GM13977 (cell line): ENCODE measurements around the gene MKNK2.

Source experiments
- DNase-seq: peaks from one replicate; pipeline ENCODE4 v3.0.0; 2012; ENCODE audit warnings: low spot score
- CTCF ChIP-seq: IDR thresholded peaks from 2 replicates; pipeline ENCODE4 v1.5.1; 2012; ENCODE audit warnings: mild to moderate bottlenecking, control low read depth; ENCODE audit not compliant: insufficient read depth; ENCODE audit errors: extremely low read depth, missing control alignments
- in situ Hi-C: fragments of 300-500 bp; cut with MboI; formaldehyde crosslinking; loops from one replicate; pipeline ENCODE4 v1.12.0; 2022; ENCODE audit warnings: low sequenced_read_pairs, low pct_unique_long_range_greater_than_20kb, mixed read lengths, inconsistent platforms; ENCODE audit not compliant: unreplicated experiment

The MKNK2 gene

DNA sequence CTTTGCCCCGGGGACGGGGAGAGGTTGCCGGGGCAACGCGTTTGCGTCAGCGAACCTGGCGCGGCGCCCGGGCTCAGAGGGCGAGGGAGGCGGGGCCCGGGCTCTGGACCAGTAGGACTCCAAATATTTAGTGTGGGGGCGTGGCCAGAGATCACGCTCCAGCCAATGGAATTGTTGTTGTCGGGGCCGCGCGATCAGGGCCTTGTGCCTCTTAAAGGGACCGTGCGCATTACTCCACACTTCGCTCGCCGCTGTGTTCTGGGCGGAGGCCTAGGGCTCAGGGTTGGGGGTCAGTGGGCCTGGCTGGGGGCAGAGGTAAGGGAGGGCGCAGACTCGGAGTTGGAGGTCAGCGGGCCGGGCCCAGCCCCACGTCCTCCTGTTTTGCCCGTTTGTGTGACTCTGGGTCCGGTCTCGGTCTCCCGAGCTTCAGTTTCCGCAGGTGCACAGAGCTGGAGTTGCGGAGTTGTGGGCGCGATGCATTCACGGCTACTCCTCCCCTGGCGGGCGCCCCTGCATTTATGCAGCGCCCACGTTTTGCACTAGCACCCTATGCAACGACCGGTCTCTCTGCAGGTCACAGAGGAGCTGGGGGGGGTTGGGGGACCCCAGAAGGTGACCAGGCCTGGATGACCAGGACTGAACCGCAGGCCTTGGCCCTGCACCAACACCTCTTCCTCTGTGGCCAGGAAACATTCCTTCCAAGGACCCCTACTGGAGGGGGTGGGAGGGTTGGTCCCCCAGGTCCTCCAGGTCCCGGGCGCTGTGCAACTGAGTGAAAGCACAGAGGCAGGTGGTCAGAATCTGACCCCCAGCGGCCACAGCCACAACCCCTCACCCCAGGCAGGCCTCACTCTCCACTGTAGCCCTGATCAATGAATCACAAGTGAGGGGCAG lies 10.7 kb upstream of the MKNK2 start:
- TF ChIP-seq CTCF, result peak; percentile 15
- in situ Hi-C loops, result no loop called here
- peak; percentile 99 for DNase-seq

DNA sequence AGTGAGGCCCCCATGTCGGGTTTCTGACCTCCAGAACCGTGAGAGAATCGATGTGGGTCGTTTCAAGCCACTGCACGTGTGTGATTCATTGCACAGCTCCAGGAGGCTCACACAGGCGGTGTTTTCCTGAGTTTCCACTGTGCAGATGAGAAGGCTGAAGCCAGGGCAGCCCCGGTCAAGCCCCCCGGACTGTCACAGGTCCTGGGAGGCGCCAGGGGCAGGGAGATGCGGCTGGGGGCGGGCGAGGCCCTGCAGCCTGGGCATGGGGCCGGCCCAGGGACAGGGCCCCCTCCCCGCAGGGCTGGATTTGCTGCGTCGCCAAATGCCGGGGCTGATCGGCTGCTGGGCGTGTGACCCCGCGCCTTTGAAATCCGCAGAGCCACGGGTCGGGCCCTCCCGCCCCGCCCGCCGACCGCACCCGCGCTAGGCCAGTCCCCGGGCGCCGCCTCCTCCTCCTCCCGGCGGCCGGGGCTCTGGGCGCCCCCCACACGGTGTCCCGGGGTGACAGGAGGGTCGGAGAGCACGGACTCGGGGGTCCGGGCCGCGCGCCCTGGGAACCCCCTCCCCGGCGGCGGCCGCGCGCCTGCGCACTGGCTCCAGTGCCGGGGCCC lies 9.9 kb upstream of the MKNK2 start:
- no peak for TF ChIP-seq CTCF
- in situ Hi-C loops, result no loop called here
- no peak for DNase-seq

DNA sequence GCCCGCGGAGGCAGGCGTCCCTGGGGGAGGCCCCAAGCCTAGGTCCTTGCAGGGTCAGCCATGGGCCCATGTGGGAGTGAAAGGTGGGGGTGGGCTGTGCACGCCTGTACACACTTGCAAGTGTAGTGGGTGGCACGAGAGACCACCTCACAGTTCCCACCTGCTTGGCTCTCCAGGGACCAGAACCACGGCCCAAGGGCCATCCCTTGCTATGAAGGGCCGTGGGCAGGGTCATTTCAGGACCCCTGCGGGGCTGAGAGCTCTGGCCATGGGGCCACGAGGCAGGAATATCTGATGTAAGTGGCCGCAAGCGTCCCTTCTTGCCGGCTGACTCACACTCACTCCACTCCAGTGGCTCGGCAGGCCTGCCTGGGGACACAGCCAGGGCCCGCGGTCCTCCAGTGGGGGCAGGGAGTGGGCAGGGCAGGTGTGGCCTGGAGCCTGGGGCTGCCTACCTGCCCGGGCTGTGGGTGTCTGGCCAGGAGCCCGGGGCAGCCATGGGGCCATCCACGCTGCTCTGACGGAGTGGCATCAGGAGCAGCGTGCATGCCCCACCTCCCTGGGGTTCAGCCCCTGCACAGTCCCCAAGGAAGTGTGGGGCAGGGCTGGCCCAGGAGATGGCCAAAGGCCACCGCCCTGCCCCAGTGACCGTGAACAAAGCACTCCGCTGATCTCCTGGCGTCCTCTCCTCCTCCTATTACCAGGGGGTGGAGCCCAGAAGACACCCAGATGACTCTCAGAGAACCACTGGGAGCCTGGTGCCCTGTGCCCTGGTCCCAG lies 8.6 kb upstream of the MKNK2 start:
- no peak for DNase-seq
- TF ChIP-seq CTCF, result no peak
- in situ Hi-C loops, result no loop called here

- no peak for TF ChIP-seq CTCF
- no peak for DNase-seq
- in situ Hi-C loops, result no loop called here
These were observed 7.8 kb upstream of the MKNK2 start for GRCh38 chr19:2058570-2059421.

DNA sequence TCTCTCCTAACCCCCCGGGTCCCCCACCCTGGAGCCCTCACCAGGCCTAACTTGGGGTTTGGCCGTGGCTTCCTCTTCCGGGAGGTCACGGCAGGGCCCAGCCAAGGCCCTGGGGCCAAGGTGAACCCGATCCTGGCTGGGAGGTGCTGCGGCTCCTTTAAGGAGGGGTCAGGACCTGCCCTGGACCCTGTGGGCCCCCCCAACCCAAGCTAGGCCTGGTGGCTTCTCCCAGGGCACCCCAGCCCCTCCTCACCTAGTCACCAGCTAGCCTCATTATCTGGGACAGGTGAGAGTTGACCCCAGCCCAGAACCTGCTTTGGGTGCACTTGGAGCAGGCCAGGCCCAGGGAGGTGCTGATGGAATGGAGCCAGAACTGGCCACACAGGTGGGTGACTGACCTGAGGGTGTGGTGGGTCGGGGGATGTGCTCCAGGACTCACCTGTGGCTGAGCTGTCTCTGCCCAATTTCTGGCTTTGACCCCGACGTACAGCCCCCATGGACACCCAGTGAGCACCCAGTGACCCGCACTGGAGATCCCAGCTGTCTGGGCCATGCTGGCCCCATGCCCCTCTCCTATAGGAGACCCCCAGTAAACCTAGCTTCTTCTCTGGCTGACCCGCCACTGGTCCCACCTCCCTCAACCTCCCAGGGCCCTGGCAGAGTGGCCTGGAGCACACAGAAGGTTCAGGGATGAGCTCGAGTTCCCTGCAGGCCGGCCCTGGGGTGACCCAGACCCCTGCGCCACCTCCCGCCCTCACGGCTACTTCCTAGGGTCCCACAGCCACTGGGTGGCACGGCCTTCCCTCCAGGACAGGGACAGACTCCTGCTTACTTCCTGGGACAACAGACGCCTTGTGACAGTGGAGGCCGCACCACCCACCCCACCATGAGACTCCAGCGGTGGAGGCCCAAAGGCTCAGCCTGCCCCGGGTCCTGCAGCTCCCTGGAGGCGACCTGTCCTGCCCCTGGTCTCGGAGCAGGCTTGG lies 6.7 kb upstream of the MKNK2 start:
- no peak for TF ChIP-seq CTCF
- no peak for DNase-seq
- in situ Hi-C loops, result no loop called here
